Mesenchymal stem cell (in vitro differentiated cells and primary cell): ENCODE results near the gene CXCR4.

Source experiments
- DNase-seq: peaks from one replicate; pipeline ENCODE4 v3.0.0-alpha.2; 2013
- H2AFZ ChIP-seq: one replicate; pipeline ENCODE4 v1.6.1; 2013; ENCODE audit warnings: low read depth, mild to moderate bottlenecking, control low read depth, inconsistent platforms, low read length, moderate library complexity
- H2AK5ac ChIP-seq: 2 replicates; pipeline ENCODE4 v1.6.1; 2013; ENCODE audit warnings: low read length, moderate library complexity, mild to moderate bottlenecking, inconsistent platforms; ENCODE audit not compliant: severe bottlenecking
- H2BK120ac ChIP-seq: one replicate; pipeline ENCODE4 v1.6.1; 2013; ENCODE audit warnings: low read depth, mild to moderate bottlenecking, inconsistent platforms, low read length, moderate library complexity
- H2BK12ac ChIP-seq, 2 experiments: one replicate each; pipeline ENCODE4 v1.6.1; 2013; ENCODE audit warnings: inconsistent platforms in 2 of 2, low read length in 2 of 2, mild to moderate bottlenecking in 2 of 2, moderate library complexity in 2 of 2, control low read depth in 1 of 2
- H2BK15ac ChIP-seq: one replicate; pipeline ENCODE4 v1.6.1; 2013; ENCODE audit warnings: mild to moderate bottlenecking, low read depth, inconsistent platforms; ENCODE audit not compliant: poor library complexity, severe bottlenecking
- H2BK5ac ChIP-seq: 2 replicates; pipeline ENCODE4 v1.6.1; 2013; ENCODE audit warnings: low read depth, mild to moderate bottlenecking, low read length, control low read depth, inconsistent platforms; ENCODE audit not compliant: poor library complexity, severe bottlenecking
- H3K14ac ChIP-seq, 2 experiments: one replicate each; pipeline ENCODE4 v1.6.1; 2013; ENCODE audit warnings: inconsistent platforms in 2 of 2, low read length in 2 of 2, control low read depth in 1 of 2, mild to moderate bottlenecking in 1 of 2, moderate library complexity in 1 of 2
- H3K18ac ChIP-seq, 2 experiments: one replicate each; pipeline ENCODE4 v1.6.1; 2013; ENCODE audit warnings: inconsistent platforms in 2 of 2, low read length in 2 of 2, control low read depth in 1 of 2, low read depth in 1 of 2, mild to moderate bottlenecking in 1 of 2
- H3K23ac ChIP-seq, 2 experiments: one replicate each; pipeline ENCODE4 v1.6.1; 2013; ENCODE audit warnings: inconsistent platforms in 2 of 2, low read length in 2 of 2, mild to moderate bottlenecking in 2 of 2, moderate library complexity in 2 of 2, control low read depth in 1 of 2
- H3K27ac ChIP-seq: 2 replicates; pipeline ENCODE4 v1.5.1; 2013; ENCODE audit warnings: mild to moderate bottlenecking, moderate library complexity, low read length, control low read depth, inconsistent platforms; ENCODE audit not compliant: poor library complexity, severe bottlenecking
- H3K27me3 ChIP-seq, 2 experiments: 2 replicates each; pipeline versions ENCODE4 v1.6.1 to v1.7.0; 2013; ENCODE audit warnings: low read length in 2 of 2, mild to moderate bottlenecking in 2 of 2, moderate library complexity in 2 of 2, control low read depth in 1 of 2, inconsistent platforms in 1 of 2; ENCODE audit not compliant: control insufficient read depth in 1 of 2, insufficient read depth in 1 of 2
- H3K36me3 ChIP-seq, 2 experiments: 2 replicates each; pipeline versions ENCODE4 v1.6.1 to v1.7.0; 2013; ENCODE audit warnings: low read length in 2 of 2, control low read depth in 1 of 2, inconsistent platforms in 1 of 2, low read depth in 1 of 2, mild to moderate bottlenecking in 1 of 2; ENCODE audit not compliant: insufficient read depth in 2 of 2, control insufficient read depth in 1 of 2
- H3K4ac ChIP-seq, 2 experiments: one replicate each; pipeline ENCODE4 v1.6.1; 2013; ENCODE audit warnings: inconsistent platforms in 2 of 2, low read length in 2 of 2, mild to moderate bottlenecking in 2 of 2, moderate library complexity in 2 of 2, control low read depth in 1 of 2, low read depth in 1 of 2
- H3K4me1 ChIP-seq: 2 replicates; pipeline ENCODE4 v1.6.1; 2013; ENCODE audit warnings: low read depth, low read length, control low read depth; ENCODE audit not compliant: control insufficient read depth, insufficient read depth
- H3K4me2 ChIP-seq: 2 replicates; pipeline ENCODE4 v1.6.1; 2013; ENCODE audit warnings: low read length, mild to moderate bottlenecking, inconsistent platforms; ENCODE audit not compliant: poor library complexity, severe bottlenecking
- H3K4me3 ChIP-seq, 2 experiments: 2 replicates each; pipeline versions ENCODE4 v1.5.1 to v1.7.0; 2013; ENCODE audit warnings: low read length in 2 of 2, mild to moderate bottlenecking in 2 of 2, control low read depth in 1 of 2, low read depth in 1 of 2; ENCODE audit not compliant: insufficient read depth in 1 of 2
- H3K79me1 ChIP-seq: replicated peaks from 2 replicates; pipeline ENCODE4 v1.6.1; 2013; ENCODE audit warnings: mild to moderate bottlenecking, control low read depth, low read length, inconsistent platforms; ENCODE audit not compliant: poor library complexity, severe bottlenecking
- H3K9ac ChIP-seq: 2 replicates; pipeline ENCODE4 v1.7.0; 2013; ENCODE audit warnings: mild to moderate bottlenecking, low read length, moderate library complexity
- H3K9me3 ChIP-seq: 2 replicates; pipeline ENCODE4 v1.7.0; 2013; ENCODE audit warnings: mild to moderate bottlenecking, low read length; ENCODE audit not compliant: control insufficient read depth
- H4K8ac ChIP-seq: one replicate; pipeline ENCODE4 v1.6.1; 2013; ENCODE audit warnings: inconsistent platforms, mild to moderate bottlenecking, low read length, moderate library complexity
- H4K91ac ChIP-seq: one replicate; pipeline ENCODE4 v1.6.1; 2013; ENCODE audit warnings: mild to moderate bottlenecking, low read length, inconsistent platforms
- WGBS: methylation state at CpG from one replicate; pipeline ENCODE4 v1.1.7; 2013; ENCODE audit warnings: mixed read lengths; 5-methylcytosine and 5-hydroxymethylcytosine counted together

The CXCR4 gene

GRCh38 chr2:136068581-136069227, 49.2 kb downstream of the CXCR4 start:
- Histone ChIP-seq H3K23ac (no peak overlapping the region), H3K4me1 (peaks cover 7% of the 10 kb centered on the region), H3K79me1 (no peaks in the 10 kb centered on the region), H4K91ac (no peak overlapping the region), H3K27ac (no peak overlapping the region), H3K14ac (no peak overlapping the region), H3K4me3 (no peak overlapping the region), H2AFZ (no peak overlapping the region), H2BK15ac (no peak overlapping the region), H3K27me3 (peaks cover 0 to 6% of the 10 kb centered on the region in 2 experiments), H3K9me3 (no peaks in the 10 kb centered on the region), H3K18ac (no peak overlapping the region), H2AK5ac (no peak overlapping the region), H3K4me2 (no peak overlapping the region), H4K8ac (no peak overlapping the region), H3K9ac (no peak overlapping the region), H2BK5ac (no peak overlapping the region), H3K4ac (no peak overlapping the region), H2BK120ac (no peak overlapping the region), H2BK12ac (no peak overlapping the region), H3K36me3 (no peaks in the 10 kb centered on the region)
- no peak for DNase-seq
- 100% methylated on average over 3 of the region's 4 CpGs for WGBS

GRCh38 chr2:136067897-136068580, 49.9 kb downstream of the CXCR4 start:
- Histone ChIP-seq H4K91ac (no peak overlapping the region), H3K18ac (no peak overlapping the region), H2AFZ (no peak overlapping the region), H2BK120ac (no peak overlapping the region), H3K9me3 (no peaks in the 10 kb centered on the region), H2AK5ac (no peak overlapping the region), H2BK5ac (no peak overlapping the region), H3K23ac (no peak overlapping the region), H2BK12ac (no peak overlapping the region), H3K9ac (no peak overlapping the region), H3K36me3 (no peaks in the 10 kb centered on the region), H3K79me1 (no peaks in the 10 kb centered on the region), H3K27ac (no peak overlapping the region), H3K4me2 (no peak overlapping the region), H3K27me3 (peaks cover 0 to 6% of the 10 kb centered on the region in 2 experiments), H4K8ac (no peak overlapping the region), H3K4ac (no peak overlapping the region), H3K4me1 (peaks cover 7% of the 10 kb centered on the region), H2BK15ac (no peak overlapping the region), H3K4me3 (no peak overlapping the region), H3K14ac (no peak overlapping the region)
- no peak for DNase-seq
- 88% methylated on average over 9 of the region's 11 CpGs for WGBS

GRCh38 chr2:136067459-136067858, 50.5 kb downstream of the CXCR4 start:
- Histone ChIP-seq H2BK120ac (no peak overlapping the region), H3K18ac (no peak overlapping the region), H2AK5ac (no peak overlapping the region), H3K23ac (no peak overlapping the region), H3K36me3 (no peaks in the 10 kb centered on the region), H3K4me2 (no peak overlapping the region), H3K4me3 (no peak overlapping the region), H3K4ac (no peak overlapping the region), H2BK15ac (no peak overlapping the region), H3K9me3 (no peaks in the 10 kb centered on the region), H3K79me1 (no peaks in the 10 kb centered on the region), H2AFZ (no peak overlapping the region), H4K91ac (no peak overlapping the region), H3K9ac (no peak overlapping the region), H3K4me1 (peaks cover 7% of the 10 kb centered on the region), H2BK12ac (no peak overlapping the region), H2BK5ac (no peak overlapping the region), H4K8ac (no peak overlapping the region), H3K14ac (no peak overlapping the region), H3K27me3 (peaks cover 0 to 6% of the 10 kb centered on the region in 2 experiments), H3K27ac (no peak overlapping the region)
- WGBS = 84% methylated on average over 10 of the region's 10 CpGs
- DNase-seq = no peak

- Histone ChIP-seq H3K36me3 (no peaks in the 10 kb centered on the region), H3K4ac (no peak overlapping the region), H3K9ac (no peak overlapping the region), H3K9me3 (no peaks in the 10 kb centered on the region), H3K79me1 (no peaks in the 10 kb centered on the region), H4K91ac (no peak overlapping the region), H3K4me3 (no peak overlapping the region), H2BK5ac (no peak overlapping the region), H2BK120ac (no peak overlapping the region), H2AFZ (no peak overlapping the region), H2AK5ac (no peak overlapping the region), H3K14ac (no peak overlapping the region), H3K18ac (no peak overlapping the region), H2BK15ac (no peak overlapping the region), H3K27ac (peak overlapping the region; percentile 2), H4K8ac (no peak overlapping the region), H2BK12ac (no peak overlapping the region), H3K4me1 (peaks cover 7% of the 10 kb centered on the region), H3K27me3 (peaks cover 0 to 9% of the 10 kb centered on the region in 2 experiments), H3K4me2 (peak overlapping the region; percentile 40), H3K23ac (no peak overlapping the region)
- 88% methylated on average over 3 of the region's 3 CpGs for WGBS
- no peak for DNase-seq
Measured at GRCh38 chr2:136065907-136066306, 52.0 kb downstream of the CXCR4 start.
